ENCODE results near the gene TIMP2. TPM values are rescaled to one million over a fixed set of nuclear protein-coding genes. Genes with fewer than 3 reads are reported as not detected.

TIMP2 gene
- total and polyA plus RNA-seq, 2 donors from 2014 or later, result 72.1 to 172 TPM

GRCh38 chr17:78921437-78921971 lies 3.7 kb downstream of the TIMP2 start:
- Histone ChIP-seq H3K27ac (ENCODE audit: low read depth in 2 of 2, low read length in 2 of 2) (peak overlapping the region in 1 of 2 donors; percentile 17), H3K27me3 (ENCODE audit: control insufficient read depth, insufficient read depth, low read length) (no peaks in the 10 kb centered on the region), H3K9me3 (ENCODE audit: control insufficient read depth in 2 of 3, insufficient read depth in 1 of 3, low read length in 3 of 3) (no peaks in the 10 kb centered on the region), H3K36me3 (ENCODE audit: control insufficient read depth in 2 of 3, insufficient read depth in 3 of 3, low read length in 3 of 3) (no peaks in the 10 kb centered on the region), H3K4me3 (ENCODE audit: low read length in 3 of 3) (no peak overlapping the region), H3K4me1 (ENCODE audit: control insufficient read depth in 2 of 3, insufficient read depth in 2 of 3, low read depth in 1 of 3, low read length in 3 of 3) (peaks cover 0 to 29% (median 15%) of the 10 kb centered on the region in 3 donors), H3K9ac (ENCODE audit: low read length in 3 of 3) (no peak overlapping the region)
- TF ChIP-seq CTCF (IDR thresholded peaks at IDR 0.05; ENCODE audit: borderline replicate concordance, extremely low read depth, insufficient read depth), result no peak
- DNase-seq (no peak), FAIRE-seq (no peak)
- intact Hi-C loops (cut with DNase I), result no loop called here

- Histone ChIP-seq H3K4me1 (ENCODE audit: control insufficient read depth in 2 of 3, insufficient read depth in 2 of 3, low read depth in 1 of 3, low read length in 3 of 3) (peaks cover 0 to 28% (median 15%) of the 10 kb centered on the region in 3 donors), H3K27me3 (ENCODE audit: control insufficient read depth, insufficient read depth, low read length) (no peaks in the 10 kb centered on the region), H3K4me3 (ENCODE audit: low read length in 3 of 3) (no peak overlapping the region), H3K9ac (ENCODE audit: low read length in 3 of 3) (no peak overlapping the region), H3K27ac (ENCODE audit: low read depth in 2 of 2, low read length in 2 of 2) (peak overlapping the region in 1 of 2 donors; percentile 60), H3K36me3 (ENCODE audit: control insufficient read depth in 2 of 3, insufficient read depth in 3 of 3, low read length in 3 of 3) (no peaks in the 10 kb centered on the region), H3K9me3 (ENCODE audit: control insufficient read depth in 2 of 3, insufficient read depth in 1 of 3, low read length in 3 of 3) (no peaks in the 10 kb centered on the region)
- intact Hi-C loops (cut with DNase I), result no loop called here
- no peak for DNase-seq
- no peak for FAIRE-seq
- no peak for TF ChIP-seq CTCF (IDR thresholded peaks at IDR 0.05; ENCODE audit: borderline replicate concordance, extremely low read depth, insufficient read depth)
Observed at GRCh38 chr17:78920528-78920927, 4.7 kb downstream of the TIMP2 start.

GRCh38 chr17:78919861-78920450 lies 5.2 kb downstream of the TIMP2 start:
- FAIRE-seq, result no peak
- H3K4me1 ChIP-seq (ENCODE audit: control insufficient read depth in 2 of 3, insufficient read depth in 2 of 3, low read depth in 1 of 3, low read length in 3 of 3), result peaks cover 0 to 28% (median 15%) of the 10 kb centered on the region in 3 donors
- TF ChIP-seq CTCF (IDR thresholded peaks at IDR 0.05; ENCODE audit: borderline replicate concordance, extremely low read depth, insufficient read depth), result no peak
- H3K27me3 ChIP-seq (ENCODE audit: control insufficient read depth, insufficient read depth, low read length), result no peaks in the 10 kb centered on the region
- H3K36me3 ChIP-seq (ENCODE audit: control insufficient read depth in 2 of 3, insufficient read depth in 3 of 3, low read length in 3 of 3), result no peaks in the 10 kb centered on the region
- no peak overlapping the region for H3K9ac ChIP-seq (ENCODE audit: low read length in 3 of 3)
- intact Hi-C loops (cut with DNase I), result no loop called here
- H3K27ac ChIP-seq (ENCODE audit: low read depth in 2 of 2, low read length in 2 of 2), result peak overlapping the region in 1 of 2 donors; percentile 60
- no peak overlapping the region for H3K4me3 ChIP-seq (ENCODE audit: low read length in 3 of 3)
- DNase-seq, result peak in 4 of 5 donors; percentile 76 to 80 (median 78)
- no peaks in the 10 kb centered on the region for H3K9me3 ChIP-seq (ENCODE audit: control insufficient read depth in 2 of 3, insufficient read depth in 1 of 3, low read length in 3 of 3)

Measured in kidney (tissue), 14 donors.